ENCODE data around the gene MADCAM1.
A peak's percentile ranks its signal among the peaks of the same experiment; 100 is the strongest.

MADCAM1 gene

DNA sequence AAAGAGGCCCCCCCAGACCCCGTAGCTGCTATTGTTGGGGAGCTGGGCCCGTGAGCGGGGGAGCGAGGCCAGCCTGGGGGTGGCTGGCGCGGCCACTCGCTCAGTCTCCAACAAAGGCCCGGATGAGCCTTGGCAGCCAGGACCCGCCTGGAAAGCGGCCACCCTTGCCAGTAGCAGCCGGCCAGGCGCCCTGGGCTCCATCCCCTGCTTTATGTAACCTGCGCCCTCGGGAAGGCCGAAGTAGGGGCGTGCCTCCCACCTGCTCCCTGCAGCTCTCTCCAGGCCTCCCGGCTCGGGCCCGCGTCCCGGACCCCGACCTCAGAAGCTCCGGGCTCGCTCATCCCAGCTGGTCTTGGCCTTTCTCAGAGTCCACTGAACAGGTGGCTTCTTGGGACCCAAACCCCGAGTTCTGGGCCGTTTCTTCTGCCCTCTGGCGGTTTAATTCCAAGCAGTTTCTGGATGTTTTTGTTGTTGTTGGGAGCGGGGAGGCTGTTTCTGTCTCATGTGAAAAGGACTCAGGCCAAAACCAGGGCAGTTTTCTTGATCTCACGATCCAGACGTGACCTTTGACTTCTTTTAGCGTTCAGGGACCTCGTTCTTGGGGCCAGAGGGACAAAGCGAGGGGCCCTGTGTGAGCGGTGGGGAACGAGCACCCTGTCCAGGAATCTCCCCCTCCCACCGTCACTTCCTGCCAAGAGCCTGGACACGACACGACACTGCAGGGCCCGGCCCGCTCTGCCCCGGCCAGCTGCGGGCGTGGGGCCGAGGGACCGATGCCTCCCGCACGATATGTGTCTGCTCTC lies 36.5 kb downstream of the MADCAM1 start:
- peak; percentile 40 for DNase-seq

DNA sequence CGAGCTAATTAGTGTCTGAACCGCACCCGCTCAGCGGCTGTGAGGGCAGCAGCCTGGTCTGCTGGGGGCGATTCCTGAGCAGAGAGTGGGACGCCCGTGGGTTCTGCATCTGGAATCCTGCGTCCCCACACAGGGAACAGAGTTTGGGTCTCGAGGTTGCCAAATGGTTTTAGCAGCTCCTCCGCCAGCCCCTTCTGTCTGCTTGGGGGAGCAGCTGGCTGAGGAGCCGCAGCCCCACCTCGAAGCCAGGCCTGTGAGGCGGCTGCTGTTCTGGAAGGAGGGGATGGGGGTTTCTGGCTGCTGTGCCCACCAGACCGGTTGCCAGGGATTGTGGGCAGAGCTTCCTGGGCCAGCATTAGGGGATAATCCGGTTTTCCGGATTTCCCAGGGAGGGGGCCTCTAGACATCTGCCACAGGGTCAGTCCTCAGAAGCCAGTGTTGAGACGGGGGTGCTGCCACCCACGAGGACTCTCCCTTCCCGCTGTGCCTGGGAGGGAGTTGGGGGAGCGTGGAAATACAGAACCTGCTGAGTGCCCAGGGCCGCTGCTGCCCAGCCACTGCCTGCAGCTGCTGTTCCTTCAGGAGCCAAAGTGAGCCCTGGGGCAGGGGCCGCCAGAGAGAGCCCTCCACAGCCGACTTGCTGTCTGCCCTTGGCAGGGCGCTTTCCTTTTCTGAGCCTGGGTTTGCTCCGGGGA lies 37.2 kb downstream of the MADCAM1 start:
- DNase-seq: no peak

DNA sequence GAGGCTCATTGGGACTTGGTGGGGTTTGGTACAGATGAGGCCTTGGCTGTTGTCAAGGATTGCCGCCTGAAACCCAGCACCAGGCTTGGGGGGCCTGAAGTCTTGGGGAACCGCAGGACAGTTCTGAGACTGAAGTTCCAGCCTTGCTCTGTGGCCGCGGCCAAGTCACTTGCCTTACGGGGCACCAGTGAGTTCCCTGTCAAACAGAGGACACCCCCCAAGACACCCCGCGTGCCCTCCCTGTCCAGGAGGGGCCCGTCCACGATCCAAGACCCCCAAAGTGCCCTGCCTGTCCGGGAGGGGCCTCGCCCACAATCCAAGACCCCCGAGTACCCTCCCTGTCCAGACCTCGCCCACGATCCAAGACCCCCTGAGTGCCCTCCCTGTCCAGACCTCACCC lies 37.8 kb downstream of the MADCAM1 start:
- no peak for DNase-seq

- DNase-seq: no peak
Measured at GRCh38 chr19:535017-535835, 38.9 kb downstream of the MADCAM1 start.

DNA sequence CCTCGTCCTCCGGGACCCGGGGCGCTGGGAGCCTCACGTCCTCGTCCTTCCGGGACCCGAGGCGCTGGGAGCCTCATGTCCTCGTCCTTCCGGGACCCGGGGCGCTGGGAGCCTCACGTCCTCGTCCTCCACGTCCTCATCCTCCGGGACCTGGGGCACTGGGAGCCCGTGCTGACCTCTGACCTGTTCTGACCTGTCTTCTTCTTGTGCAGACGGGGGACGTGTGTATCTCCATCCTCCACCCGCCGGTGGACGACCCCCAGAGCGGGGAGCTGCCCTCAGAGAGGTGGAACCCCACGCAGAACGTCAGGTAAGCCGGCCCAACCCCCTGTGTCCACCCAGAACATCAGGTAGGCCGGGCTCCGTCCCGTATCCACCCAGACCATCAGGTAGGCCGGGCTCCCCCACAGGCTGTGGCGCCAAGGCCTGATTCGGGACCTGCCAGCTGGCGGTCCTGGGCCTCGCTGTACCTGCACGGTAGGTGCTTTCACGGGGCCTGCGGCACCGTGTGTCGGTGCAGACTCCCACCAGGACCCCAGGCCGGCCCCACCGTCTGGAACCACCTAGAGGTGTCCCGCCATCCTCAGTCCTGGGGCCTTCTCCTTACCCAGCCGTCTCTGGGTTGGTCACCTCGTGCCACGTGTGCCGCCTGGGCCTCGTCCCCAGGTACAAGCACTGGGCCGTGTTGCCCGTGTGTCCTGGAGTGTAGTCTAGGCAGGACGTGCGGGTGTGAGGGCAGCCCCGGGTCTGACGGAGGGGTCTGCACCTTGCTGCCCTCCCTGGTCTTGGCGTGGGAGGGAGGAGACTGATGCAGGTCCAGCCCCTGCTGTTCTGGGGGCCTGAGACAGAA lies 40.0 kb downstream of the MADCAM1 start:
- DNase-seq: no peak

- no peak for DNase-seq
Measured at GRCh38 chr19:536881-537404, 40.7 kb downstream of the MADCAM1 start.

- DNase-seq: no peak
Measured at GRCh38 chr19:538641-539428, 42.5 kb downstream of the MADCAM1 start.

- DNase-seq: no peak
Measured at GRCh38 chr19:539429-540030, 43.2 kb downstream of the MADCAM1 start.

DNA sequence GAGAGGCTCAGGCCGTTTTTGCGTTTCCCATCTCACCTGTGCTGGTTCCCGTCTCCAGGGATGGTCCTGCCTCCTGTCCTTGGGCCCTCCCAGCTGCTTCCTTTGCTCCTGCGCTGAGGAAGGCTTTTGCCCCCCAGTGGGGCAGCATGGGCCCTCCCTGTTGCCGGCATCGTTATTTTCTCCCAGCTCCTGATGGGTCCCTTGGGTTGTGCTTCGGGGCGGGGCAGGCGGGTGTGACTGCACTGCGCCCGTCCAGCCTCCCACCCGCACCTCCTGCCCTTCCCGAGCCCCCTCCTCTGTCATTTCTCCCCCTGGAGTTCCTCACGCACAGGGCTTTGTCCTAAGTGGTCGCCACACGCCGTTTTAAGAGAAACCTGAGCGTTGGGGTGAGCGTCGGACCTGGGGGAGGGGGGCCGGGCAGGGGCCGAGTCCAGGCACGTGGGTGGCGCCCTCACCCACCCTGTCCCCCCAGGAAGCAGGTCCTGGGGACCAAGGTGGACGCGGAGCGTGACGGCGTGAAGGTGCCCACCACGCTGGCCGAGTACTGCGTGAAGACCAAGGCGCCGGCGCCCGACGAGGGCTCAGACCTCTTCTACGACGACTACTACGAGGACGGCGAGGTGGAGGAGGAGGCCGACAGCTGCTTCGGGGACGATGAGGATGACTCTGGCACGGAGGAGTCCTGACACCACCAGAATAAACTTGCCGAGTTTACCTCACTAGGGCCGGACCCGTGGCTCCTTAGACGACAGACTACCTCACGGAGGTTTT lies 44.8 kb downstream of the MADCAM1 start:
- DNase-seq: no peak

DNA sequence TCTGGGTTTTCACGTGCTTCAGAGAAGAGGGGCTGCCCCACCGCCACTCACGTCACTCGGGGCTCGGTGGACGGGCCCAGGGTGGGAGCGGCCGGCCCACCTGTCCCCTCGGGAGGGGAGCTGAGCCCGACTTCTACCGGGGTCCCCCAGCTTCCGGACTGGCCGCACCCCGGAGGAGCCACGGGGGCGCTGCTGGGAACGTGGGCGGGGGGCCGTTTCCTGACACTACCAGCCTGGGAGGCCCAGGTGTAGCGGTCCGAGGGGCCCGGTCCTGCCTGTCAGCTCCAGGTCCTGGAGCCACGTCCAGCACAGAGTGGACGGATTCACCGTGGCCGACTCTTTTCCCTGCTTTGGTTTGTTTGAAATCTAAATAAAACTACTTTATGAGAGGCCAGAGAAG lies 45.4 kb downstream of the MADCAM1 start:
- no peak for DNase-seq

DNA sequence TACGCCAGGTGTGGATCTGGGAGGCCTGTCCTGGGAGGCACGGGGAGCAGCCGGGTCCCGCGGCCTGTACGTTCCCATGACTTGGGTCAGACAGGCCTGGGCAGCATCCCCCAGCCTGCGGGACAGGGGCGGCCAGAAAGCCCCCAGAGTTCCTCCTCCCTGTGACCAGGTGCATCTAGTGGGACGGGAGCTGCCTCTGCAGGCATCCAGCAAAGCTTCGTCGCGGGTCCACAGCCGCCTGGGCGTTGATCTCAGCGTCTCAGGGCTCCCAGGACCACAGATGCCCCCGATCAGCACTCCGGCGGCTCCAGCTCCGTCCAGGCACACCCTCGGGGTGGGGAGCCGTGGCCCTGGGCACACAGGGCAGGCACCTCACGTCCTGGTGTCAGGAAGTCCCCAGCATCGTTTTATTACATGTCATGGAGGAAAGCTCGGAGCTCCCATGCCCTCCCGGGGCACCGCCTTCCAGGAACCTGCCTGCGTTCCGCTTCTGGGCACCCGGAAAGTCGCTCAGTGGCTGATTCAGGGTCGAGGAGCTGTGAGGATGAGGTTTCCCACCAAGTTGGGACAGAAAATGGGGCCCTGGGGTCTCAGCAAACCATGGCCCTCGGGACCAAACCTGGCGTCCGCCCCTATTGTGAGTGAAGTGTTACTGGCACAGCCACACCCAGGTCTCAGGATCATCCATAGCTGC lies 46.0 kb downstream of the MADCAM1 start:
- no peak for DNase-seq

DNA sequence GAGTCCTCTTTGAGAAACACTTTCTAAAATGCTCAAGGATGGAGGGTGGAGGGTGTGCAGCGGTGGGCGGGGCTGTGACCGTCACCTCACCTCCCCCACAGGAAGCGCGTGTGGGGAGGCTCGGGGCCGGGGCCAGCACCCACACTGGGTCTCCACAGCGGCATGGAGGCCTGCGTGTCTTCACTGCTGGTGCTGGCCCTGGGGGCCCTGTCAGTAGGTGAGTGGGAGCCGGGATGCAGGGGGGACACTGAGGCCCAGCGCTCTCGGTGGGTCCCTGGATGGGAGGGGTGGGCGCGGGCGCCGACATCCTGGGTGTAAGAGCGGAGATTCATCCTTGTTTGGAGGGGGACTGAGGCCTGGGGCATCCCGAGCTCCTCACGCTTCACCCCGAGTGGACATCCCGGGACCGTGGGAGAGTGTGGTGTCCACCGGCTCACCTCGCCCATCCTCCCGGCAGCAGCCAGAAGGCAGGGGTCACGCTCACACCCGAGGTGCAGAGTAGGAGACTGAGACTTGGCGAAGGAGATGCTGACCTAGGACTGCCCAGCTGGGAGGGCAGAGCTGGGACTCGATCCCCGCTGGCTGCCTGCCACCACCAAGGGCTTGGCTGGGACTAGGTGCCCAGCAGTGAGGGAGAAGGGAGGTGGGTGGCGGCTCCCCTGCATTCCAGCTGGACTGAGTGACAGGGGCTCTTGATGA lies 47.8 kb downstream of the MADCAM1 start, which contains the start of gene GZMM:
Gene GZMM (plus strand): TSS at position 144 of the 699 bp plus-strand sequence. CDS start 19 bp downstream, at position 163.
- peak; percentile 75 for DNase-seq

DNA sequence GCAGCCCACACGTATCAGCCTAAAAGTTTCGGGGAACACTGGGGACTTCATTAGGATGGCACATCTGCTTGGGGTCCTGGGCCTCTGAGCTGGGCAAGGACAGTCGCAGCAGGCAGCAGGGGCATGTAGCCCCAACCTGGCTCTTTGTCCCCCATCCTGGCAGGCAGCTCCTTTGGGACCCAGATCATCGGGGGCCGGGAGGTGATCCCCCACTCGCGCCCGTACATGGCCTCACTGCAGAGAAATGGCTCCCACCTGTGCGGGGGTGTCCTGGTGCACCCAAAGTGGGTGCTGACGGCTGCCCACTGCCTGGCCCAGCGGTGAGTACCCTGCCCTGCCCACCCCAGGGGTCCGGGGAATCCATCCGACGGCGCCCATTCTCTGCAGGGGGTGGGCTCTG lies 50.8 kb downstream of the MADCAM1 start:
- DNase-seq: no peak

GRCh38 chr19:547836-548720 lies 51.8 kb downstream of the MADCAM1 start:
- DNase-seq: no peak

DNA sequence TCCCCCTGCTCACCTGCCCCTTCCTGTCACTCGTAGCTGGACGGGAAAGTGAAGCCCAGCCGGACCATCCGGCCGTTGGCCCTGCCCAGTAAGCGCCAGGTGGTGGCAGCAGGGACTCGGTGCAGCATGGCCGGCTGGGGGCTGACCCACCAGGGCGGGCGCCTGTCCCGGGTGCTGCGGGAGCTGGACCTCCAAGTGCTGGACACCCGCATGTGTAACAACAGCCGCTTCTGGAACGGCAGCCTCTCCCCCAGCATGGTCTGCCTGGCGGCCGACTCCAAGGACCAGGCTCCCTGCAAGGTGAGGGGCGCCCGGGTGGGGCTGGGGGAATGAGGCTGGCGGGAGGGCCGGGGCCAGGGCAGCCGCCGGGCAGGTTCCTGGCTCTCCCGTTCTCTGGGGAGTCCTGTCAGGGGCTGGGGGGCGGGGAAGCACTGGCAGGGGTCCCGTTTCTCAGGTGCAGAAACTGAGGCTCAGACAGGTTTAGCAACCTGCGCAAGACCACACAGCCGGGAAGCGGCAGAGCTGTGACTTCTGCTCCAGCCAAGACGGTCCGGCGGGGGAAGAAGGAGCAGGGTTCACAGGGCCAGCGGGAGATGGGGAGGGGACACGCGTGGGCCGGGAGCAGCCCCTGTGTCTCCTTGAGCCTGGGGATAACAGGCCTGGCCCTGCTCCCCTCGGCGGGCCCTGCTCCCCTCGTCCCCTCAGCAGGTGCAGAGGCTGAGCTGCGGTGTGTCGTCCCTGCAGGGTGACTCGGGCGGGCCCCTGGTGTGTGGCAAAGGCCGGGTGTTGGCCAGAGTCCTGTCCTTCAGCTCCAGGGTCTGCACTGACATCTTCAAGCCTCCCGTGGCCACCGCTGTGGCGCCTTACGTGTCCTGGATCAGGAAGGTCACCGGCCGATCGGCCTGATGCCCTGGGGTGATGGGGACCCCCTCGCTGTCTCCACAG lies 52.9 kb downstream of the MADCAM1 start:
- DNase-seq: no peak

DNA sequence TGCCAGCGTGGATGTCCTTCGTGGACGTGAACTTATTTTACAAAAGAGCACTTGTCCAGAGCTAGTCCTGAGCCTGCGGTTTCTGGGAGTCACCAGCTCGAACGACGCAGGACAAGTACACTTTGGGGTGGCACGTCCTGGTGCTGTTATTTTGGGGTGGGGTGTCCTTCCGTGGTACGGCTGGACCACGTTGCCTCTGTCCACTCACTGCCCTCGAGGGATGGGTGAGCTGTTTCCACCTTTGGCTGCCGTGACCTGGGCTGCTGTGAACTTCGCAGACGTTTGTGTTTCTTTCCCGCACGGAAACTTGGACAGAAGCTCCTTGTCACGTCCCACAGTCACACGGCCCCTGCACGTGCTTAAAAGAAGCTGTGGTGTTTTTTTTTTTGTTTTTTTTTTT lies 58.5 kb downstream of the MADCAM1 start:
- DNase-seq: no peak
